ENCODE measurements around the gene SLCO2A1. TPM values are rescaled to one million over a fixed set of nuclear protein-coding genes. Genes with fewer than 3 reads are reported as not detected.

SLCO2A1 gene
- total and polyA plus RNA-seq, 2 experiments from 2014 or later, result 0.31 to 1.0 TPM

DNA sequence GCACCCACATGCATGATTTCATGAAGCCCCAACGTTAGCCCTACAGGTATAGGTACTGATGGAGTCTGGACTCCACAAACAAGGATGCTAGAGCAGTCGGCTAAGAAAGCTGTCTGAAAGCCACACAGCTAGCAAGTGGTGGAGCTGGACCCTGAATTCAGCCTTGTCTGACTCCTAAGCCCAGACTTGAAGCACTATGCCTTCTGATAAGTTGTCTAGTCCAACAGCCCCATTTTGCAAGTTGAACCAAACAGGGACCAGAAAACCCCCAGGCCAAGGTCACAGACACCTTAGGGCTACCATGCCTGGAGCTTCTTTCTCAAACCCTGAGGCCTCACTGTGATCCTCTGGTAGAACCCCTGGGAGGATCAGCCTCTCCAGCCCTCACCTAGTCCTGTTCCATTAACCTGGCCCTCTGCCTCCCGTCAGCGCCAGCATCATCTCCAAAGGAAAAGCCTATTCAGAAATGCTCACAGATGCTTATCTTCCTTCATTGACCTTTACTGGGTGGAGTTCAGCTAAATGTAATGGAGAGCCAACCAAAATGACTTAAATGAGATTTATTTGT, 1.7 kb upstream of the SLCO2A1 start (continued):
- TF ChIP-seq, protein P1, sequence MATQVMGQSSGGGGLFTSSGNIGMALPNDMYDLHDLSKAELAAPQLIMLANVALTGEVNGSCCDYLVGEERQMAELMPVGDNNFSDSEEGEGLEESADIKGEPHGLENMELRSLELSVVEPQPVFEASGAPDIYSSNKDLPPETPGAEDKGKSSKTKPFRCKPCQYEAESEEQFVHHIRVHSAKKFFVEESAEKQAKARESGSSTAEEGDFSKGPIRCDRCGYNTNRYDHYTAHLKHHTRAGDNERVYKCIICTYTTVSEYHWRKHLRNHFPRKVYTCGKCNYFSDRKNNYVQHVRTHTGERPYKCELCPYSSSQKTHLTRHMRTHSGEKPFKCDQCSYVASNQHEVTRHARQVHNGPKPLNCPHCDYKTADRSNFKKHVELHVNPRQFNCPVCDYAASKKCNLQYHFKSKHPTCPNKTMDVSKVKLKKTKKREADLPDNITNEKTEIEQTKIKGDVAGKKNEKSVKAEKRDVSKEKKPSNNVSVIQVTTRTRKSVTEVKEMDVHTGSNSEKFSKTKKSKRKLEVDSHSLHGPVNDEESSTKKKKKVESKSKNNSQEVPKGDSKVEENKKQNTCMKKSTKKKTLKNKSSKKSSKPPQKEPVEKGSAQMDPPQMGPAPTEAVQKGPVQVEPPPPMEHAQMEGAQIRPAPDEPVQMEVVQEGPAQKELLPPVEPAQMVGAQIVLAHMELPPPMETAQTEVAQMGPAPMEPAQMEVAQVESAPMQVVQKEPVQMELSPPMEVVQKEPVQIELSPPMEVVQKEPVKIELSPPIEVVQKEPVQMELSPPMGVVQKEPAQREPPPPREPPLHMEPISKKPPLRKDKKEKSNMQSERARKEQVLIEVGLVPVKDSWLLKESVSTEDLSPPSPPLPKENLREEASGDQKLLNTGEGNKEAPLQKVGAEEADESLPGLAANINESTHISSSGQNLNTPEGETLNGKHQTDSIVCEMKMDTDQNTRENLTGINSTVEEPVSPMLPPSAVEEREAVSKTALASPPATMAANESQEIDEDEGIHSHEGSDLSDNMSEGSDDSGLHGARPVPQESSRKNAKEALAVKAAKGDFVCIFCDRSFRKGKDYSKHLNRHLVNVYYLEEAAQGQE (IDR thresholded peaks at IDR 0.05; ENCODE audit: unreplicated experiment), result no peak
- TF ChIP-seq, protein P2, sequence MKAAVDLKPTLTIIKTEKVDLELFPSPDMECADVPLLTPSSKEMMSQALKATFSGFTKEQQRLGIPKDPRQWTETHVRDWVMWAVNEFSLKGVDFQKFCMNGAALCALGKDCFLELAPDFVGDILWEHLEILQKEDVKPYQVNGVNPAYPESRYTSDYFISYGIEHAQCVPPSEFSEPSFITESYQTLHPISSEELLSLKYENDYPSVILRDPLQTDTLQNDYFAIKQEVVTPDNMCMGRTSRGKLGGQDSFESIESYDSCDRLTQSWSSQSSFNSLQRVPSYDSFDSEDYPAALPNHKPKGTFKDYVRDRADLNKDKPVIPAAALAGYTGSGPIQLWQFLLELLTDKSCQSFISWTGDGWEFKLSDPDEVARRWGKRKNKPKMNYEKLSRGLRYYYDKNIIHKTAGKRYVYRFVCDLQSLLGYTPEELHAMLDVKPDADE (IDR thresholded peaks at IDR 0.05), result no peak
- TF ChIP-seq POLR2AphosphoS5 (IDR thresholded peaks at IDR 0.05; ENCODE audit: low read depth) (no peak), EZH2 (IDR thresholded peaks at IDR 0.05; ENCODE audit: low read depth, unreplicated experiment) (no peak), NANOG (IDR thresholded peaks at IDR 0.05; ENCODE audit: borderline replicate concordance) (no peak)
- TF ChIP-seq, protein P3, sequence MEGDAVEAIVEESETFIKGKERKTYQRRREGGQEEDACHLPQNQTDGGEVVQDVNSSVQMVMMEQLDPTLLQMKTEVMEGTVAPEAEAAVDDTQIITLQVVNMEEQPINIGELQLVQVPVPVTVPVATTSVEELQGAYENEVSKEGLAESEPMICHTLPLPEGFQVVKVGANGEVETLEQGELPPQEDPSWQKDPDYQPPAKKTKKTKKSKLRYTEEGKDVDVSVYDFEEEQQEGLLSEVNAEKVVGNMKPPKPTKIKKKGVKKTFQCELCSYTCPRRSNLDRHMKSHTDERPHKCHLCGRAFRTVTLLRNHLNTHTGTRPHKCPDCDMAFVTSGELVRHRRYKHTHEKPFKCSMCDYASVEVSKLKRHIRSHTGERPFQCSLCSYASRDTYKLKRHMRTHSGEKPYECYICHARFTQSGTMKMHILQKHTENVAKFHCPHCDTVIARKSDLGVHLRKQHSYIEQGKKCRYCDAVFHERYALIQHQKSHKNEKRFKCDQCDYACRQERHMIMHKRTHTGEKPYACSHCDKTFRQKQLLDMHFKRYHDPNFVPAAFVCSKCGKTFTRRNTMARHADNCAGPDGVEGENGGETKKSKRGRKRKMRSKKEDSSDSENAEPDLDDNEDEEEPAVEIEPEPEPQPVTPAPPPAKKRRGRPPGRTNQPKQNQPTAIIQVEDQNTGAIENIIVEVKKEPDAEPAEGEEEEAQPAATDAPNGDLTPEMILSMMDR (conservative IDR thresholded peaks at IDR 0.05; ENCODE audit: low read depth in 2 of 2), result no peak

DNA sequence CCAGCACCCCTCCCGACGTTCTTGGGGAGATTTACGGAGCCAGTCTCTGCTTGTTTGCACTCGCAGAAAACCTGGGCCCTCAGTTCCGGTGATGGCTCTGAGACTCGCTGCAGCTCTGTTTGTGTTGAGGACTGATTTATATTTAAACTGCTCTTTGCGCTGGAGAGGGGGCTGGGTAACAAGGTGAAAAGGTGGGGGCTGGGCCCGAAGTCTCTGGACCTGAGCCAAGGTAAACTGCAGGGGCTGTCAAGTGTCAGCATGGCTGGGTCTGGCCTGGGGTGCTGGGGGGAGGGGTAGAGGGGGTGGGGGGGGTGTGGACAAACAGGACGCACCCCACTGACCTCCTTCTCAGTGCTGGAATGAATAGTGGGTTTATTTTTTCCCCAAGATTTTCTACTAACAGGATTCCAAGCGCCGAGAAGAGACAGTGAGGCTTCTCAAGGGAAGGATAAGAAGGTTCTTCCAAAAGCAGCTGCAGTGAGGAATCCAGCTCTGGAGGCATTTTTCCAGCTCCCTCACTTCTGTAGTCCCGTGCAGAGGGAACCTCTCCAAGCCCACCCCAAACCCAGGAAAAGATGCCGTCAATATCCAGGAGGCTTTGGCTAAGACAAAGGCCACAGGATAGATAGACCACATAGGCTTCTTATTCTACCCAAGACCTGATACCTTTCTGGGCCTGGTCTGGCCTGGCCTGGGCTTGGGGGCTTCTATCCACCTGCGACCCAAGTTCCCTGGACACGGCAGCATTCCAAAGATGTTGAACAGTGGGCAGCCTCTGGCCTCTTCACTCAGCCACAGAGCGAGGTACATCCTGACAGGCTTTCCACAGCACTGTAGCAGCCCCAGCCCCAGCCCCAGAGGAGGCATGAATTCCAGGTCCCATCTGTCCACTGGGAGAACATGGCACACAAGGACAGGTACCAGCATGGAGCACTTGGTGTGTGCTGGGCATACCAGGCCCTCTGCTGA, 938 bp upstream of the SLCO2A1 start:
- ATAC-seq (peak; percentile 41), DNase-seq (ENCODE audit: low spot score) (peak; percentile 63)
- H3K27me3 ChIP-seq (ENCODE audit: insufficient read depth), result peaks cover 48% of the 10 kb centered on the region
- no peaks in the 10 kb centered on the region for H4K20me1 ChIP-seq (replicated peaks; ENCODE audit: insufficient read depth)
- no peak overlapping the region for H3K27ac Mint-ChIP-seq
- no peaks in the 10 kb centered on the region; the same call in 1 of the 2 replicates for H3K9me2 ChIP-seq (ENCODE audit: insufficient read depth)
- peak overlapping the region; percentile 72 for H3K4me3 ChIP-seq
- H2AFZ ChIP-seq, result peak overlapping the region; percentile 90
- H3K27ac ChIP-seq (ENCODE audit: low read depth), result no peak overlapping the region
- peak overlapping the region; percentile 92 for H3K4me2 ChIP-seq
- no peaks in the 10 kb centered on the region for H3K36me3 ChIP-seq (ENCODE audit: insufficient read depth)
- H3K9me3 Mint-ChIP-seq, result no peaks in the 10 kb centered on the region; the same call in 2 of the 3 replicates
- H3K4me1 Mint-ChIP-seq, result peaks cover 17% of the 10 kb centered on the region
- H3K4me3 Mint-ChIP-seq, result peak overlapping the region; percentile 95
- H3K79me2 ChIP-seq (replicated peaks; ENCODE audit: insufficient read depth), result no peaks in the 10 kb centered on the region
- peaks cover 35% of the 10 kb centered on the region for H3K27me3 Mint-ChIP-seq (ENCODE audit: insufficient read depth, low read depth, poor library complexity)
- H3K36me3 Mint-ChIP-seq (ENCODE audit: low read depth), result no peaks in the 10 kb centered on the region
- H3K4me1 ChIP-seq (ENCODE audit: insufficient read depth), result peaks cover 7% of the 10 kb centered on the region; the same call in 1 of the 2 replicates
- H3F3A ChIP-seq (replicated peaks; ENCODE audit: low read depth), result no peaks in the 10 kb centered on the region
- TF ChIP-seq, protein P1 (IDR thresholded peaks at IDR 0.05; ENCODE audit: unreplicated experiment), result no peak
- TF ChIP-seq, protein P2 (IDR thresholded peaks at IDR 0.05), result no peak
- TF ChIP-seq CREB1 (CRISPR knock-in tag; IDR thresholded peaks at IDR 0.05; ENCODE audit: low read depth) (no peak), EZH2 (IDR thresholded peaks at IDR 0.05; ENCODE audit: low read depth, unreplicated experiment) (no peak), STAT1 (IDR thresholded peaks at IDR 0.05; ENCODE audit: unreplicated experiment) (no peak), JUNB (IDR thresholded peaks at IDR 0.05; ENCODE audit: unreplicated experiment) (no peak)
- TF ChIP-seq, protein P3 (conservative IDR thresholded peaks at IDR 0.05; ENCODE audit: low read depth in 2 of 2), result no peak

Data from GM23338 (cell line).